Liver (tissue), 9 donors: ENCODE data around the gene SLC25A19. TPM values are rescaled to one million over a fixed set of nuclear protein-coding genes. Genes with fewer than 3 reads are reported as not detected.

Source experiments
- DNase-seq: peaks from one replicate; pipeline ENCODE4 v3.0.0-alpha.2; 2017; ENCODE audit warnings: low spot score
- H3K27ac ChIP-seq, 2 donors: one replicate each; pipeline ENCODE4 v1.7.0; 2013; ENCODE audit warnings: inconsistent platforms in 2 of 2, low read length in 2 of 2, control low read depth in 1 of 2, low read depth in 1 of 2, mild to moderate bottlenecking in 1 of 2
- H3K27me3 ChIP-seq, 4 donors: one replicate each; pipeline versions ENCODE4 v1.6.1 to v1.7.0; 2013; ENCODE audit warnings: low read length in 3 of 4, inconsistent platforms in 1 of 4, mild to moderate bottlenecking in 1 of 4, moderate library complexity in 1 of 4; ENCODE audit not compliant: control insufficient read depth in 4 of 4, insufficient read depth in 4 of 4
- H3K36me3 ChIP-seq, 4 donors: one replicate each; pipeline versions ENCODE4 v1.6.1 to v1.7.0; 2013; ENCODE audit warnings: low read length in 3 of 4, mild to moderate bottlenecking in 3 of 4, low read depth in 1 of 4, moderate library complexity in 1 of 4; ENCODE audit not compliant: control insufficient read depth in 4 of 4, insufficient read depth in 3 of 4
- H3K4me1 ChIP-seq, 4 donors: one replicate each; pipeline versions ENCODE4 v1.6.1 to v1.7.0; 2013; ENCODE audit warnings: low read length in 3 of 4, mild to moderate bottlenecking in 3 of 4, moderate library complexity in 1 of 4; ENCODE audit not compliant: control insufficient read depth in 4 of 4, insufficient read depth in 4 of 4
- H3K4me3 ChIP-seq, 3 donors: one replicate each; pipeline versions ENCODE4 v1.6.1 to v1.7.0; 2013; ENCODE audit warnings: low read length in 3 of 3, control low read depth in 1 of 3, low read depth in 1 of 3, mild to moderate bottlenecking in 1 of 3
- H3K9ac ChIP-seq, 2 donors: one replicate each; pipeline ENCODE4 v1.7.0; 2013; ENCODE audit warnings: low read length in 2 of 2, mild to moderate bottlenecking in 2 of 2, moderate library complexity in 2 of 2, control low read depth in 1 of 2, low read depth in 1 of 2
- H3K9me3 ChIP-seq, 4 donors: one replicate each; pipeline versions ENCODE4 v1.6.1 to v1.7.0; 2013; ENCODE audit warnings: low read length in 3 of 4; ENCODE audit not compliant: control insufficient read depth in 4 of 4
- CTCF ChIP-seq: fragments of 150-350 bp; IDR thresholded peaks from 2 replicates; pipeline ENCODE4 v1.5.1; 2017; ENCODE audit warnings: improper control_type of control experiment, low read depth, low read length; ENCODE audit not compliant: missing input control
- EGR1 ChIP-seq, 2 donors: IDR thresholded peaks; 2 replicates each; pipeline ENCODE4 v1.6.1; 2016 to 2018; ENCODE audit warnings: antibody characterized with exemption in 2 of 2, low read depth in 2 of 2
- FOXA1 ChIP-seq: IDR thresholded peaks from 2 replicates; pipeline ENCODE4 v1.6.1; 2016; ENCODE audit warnings: antibody characterized with exemption
- FOXA2 ChIP-seq: IDR thresholded peaks from 2 replicates; pipeline ENCODE4 v1.6.1; 2016; ENCODE audit warnings: antibody characterized with exemption
- GABPA ChIP-seq, 2 donors: IDR thresholded peaks in 1 of 2; conservative IDR thresholded peaks in 1 of 2; 2 replicates each; pipeline ENCODE4 v1.6.1; 2016; ENCODE audit warnings: antibody characterized with exemption in 2 of 2, mild to moderate bottlenecking in 1 of 2, moderate library complexity in 1 of 2
- HNF4G ChIP-seq: IDR thresholded peaks from 2 replicates; pipeline ENCODE4 v1.6.1; 2016; ENCODE audit warnings: antibody characterized with exemption
- JUND ChIP-seq, 2 donors: IDR thresholded peaks; 2 replicates each; pipeline ENCODE4 v1.6.1; 2016; ENCODE audit warnings: antibody characterized with exemption in 2 of 2
- NR2F2 ChIP-seq: IDR thresholded peaks from 2 replicates; pipeline ENCODE4 v1.6.1; 2016; ENCODE audit warnings: antibody characterized with exemption
- REST ChIP-seq: IDR thresholded peaks from 2 replicates; pipeline ENCODE4 v1.6.1; 2016; ENCODE audit warnings: antibody characterized with exemption, mild to moderate bottlenecking
- RXRA ChIP-seq, 2 donors: IDR thresholded peaks; 2 replicates each; pipeline ENCODE4 v1.6.1; 2017 to 2018; ENCODE audit warnings: antibody characterized with exemption in 2 of 2, mild to moderate bottlenecking in 1 of 2
- TAF1 ChIP-seq: conservative IDR thresholded peaks from 2 replicates; pipeline ENCODE4 v1.6.1; 2016; ENCODE audit warnings: antibody characterized with exemption, mild to moderate bottlenecking
- YY1 ChIP-seq: IDR thresholded peaks from 2 replicates; pipeline ENCODE4 v1.6.1; 2016; ENCODE audit warnings: antibody characterized with exemption, mild to moderate bottlenecking
- ZBTB33 ChIP-seq: IDR thresholded peaks from 2 replicates; pipeline ENCODE4 v1.6.1; 2016; ENCODE audit warnings: antibody characterized with exemption
- WGBS: extraction: QIAGEN DNeasy Blood & Tissue Kit; methylation state at CpG from one replicate; pipeline ENCODE4 v1.1.7; 2013; 5-methylcytosine and 5-hydroxymethylcytosine counted together
- polyA plus RNA-seq, 2 donors: library from polyadenylated mRNA; stranded (reverse) in 1 of 2; unstranded in 1 of 2; fragments of 200-250 nt in 1 of 2; fragments of >200 nt in 1 of 2; fragmentation: Nextera tagmentation in 1 of 2; extraction: Ambion mirVana in 1 of 2; gene quantifications; one replicate each; pipeline versions ENCODE4 v1.2.1 to v1.2.3, GENCODE V29; 2013 to 2015
- total RNA-seq, 2 donors: library from RNA; depleted of rRNA; stranded (reverse); fragments of >200 nt; gene quantifications; one replicate each; pipeline ENCODE4 v1.2.3, GENCODE V29; 2014
- TF ChIP-seq, protein P1 (sequence below): IDR thresholded peaks from 2 replicates; pipeline ENCODE4 v1.6.1; 2016; ENCODE audit warnings: antibody characterized with exemption
- TF ChIP-seq, protein P2 (sequence below): IDR thresholded peaks from 2 replicates; pipeline ENCODE4 v1.6.1; 2016; ENCODE audit warnings: antibody characterized with exemption
- donor health status: healthy.
- donor health status: healthy.
- donor health status: healthy.
- donor health status: healthy.
- donor health status: healthy.

Gene SLC25A19
- total and polyA plus RNA-seq, 4 donors: 4.7 to 9.5 (median 6.6) TPM

- no peak for DNase-seq
- TF ChIP-seq TAF1: no peak
- TF ChIP-seq RXRA (IDR thresholded peaks at IDR 0.05): no peak
- TF ChIP-seq, protein P1, sequence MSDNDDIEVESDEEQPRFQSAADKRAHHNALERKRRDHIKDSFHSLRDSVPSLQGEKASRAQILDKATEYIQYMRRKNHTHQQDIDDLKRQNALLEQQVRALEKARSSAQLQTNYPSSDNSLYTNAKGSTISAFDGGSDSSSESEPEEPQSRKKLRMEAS: no peak
- no peak for TF ChIP-seq EGR1 (IDR thresholded peaks at IDR 0.05; ENCODE audit: low read depth in 2 of 2)
- no peak for TF ChIP-seq NR2F2
- TF ChIP-seq CTCF: no peak
- TF ChIP-seq YY1: no peak
- TF ChIP-seq ZBTB33: no peak
- TF ChIP-seq FOXA2: no peak
- no peak for TF ChIP-seq REST
- TF ChIP-seq HNF4G: no peak
- TF ChIP-seq, protein P2, sequence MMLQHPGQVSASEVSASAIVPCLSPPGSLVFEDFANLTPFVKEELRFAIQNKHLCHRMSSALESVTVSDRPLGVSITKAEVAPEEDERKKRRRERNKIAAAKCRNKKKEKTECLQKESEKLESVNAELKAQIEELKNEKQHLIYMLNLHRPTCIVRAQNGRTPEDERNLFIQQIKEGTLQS: no peak
- no peak for TF ChIP-seq GABPA (IDR thresholded peaks at IDR 0.05 in 1 of 2, conservative IDR thresholded peaks at IDR 0.05 in 1 of 2)
- TF ChIP-seq FOXA1: no peak
- TF ChIP-seq JUND (IDR thresholded peaks at IDR 0.05): no peak
- H3K4me1 ChIP-seq: peaks cover 0 to 7% (median 3%) of the 10 kb centered on the region in 4 donors
- H3K9me3 ChIP-seq: no peaks in the 10 kb centered on the region
- H3K9ac ChIP-seq: no peak overlapping the region
- 91% methylated on average over 23 of the region's 23 CpGs for WGBS
- no peaks in the 10 kb centered on the region for H3K27me3 ChIP-seq
- H3K4me3 ChIP-seq: no peak overlapping the region
- H3K27ac ChIP-seq: no peak overlapping the region
- H3K36me3 ChIP-seq: peaks cover 16 to 84% (median 51%) of the 10 kb centered on the region in 4 donors
Measured at GRCh38 chr17:75239778-75240393, 49.3 kb downstream of the SLC25A19 start.

GRCh38 chr17:75239214-75239613 lies 50.0 kb downstream of the SLC25A19 start:
- Histone ChIP-seq H3K36me3 (peaks cover 17 to 84% (median 55%) of the 10 kb centered on the region in 4 donors), H3K27ac (no peak overlapping the region), H3K9me3 (no peaks in the 10 kb centered on the region), H3K9ac (no peak overlapping the region), H3K27me3 (no peaks in the 10 kb centered on the region), H3K4me1 (peaks cover 0 to 7% (median 3%) of the 10 kb centered on the region in 4 donors), H3K4me3 (no peak overlapping the region)
- DNase-seq: no peak
- 89% methylated on average over 12 of the region's 12 CpGs for WGBS
- TF ChIP-seq ZBTB33: no peak
- no peak for TF ChIP-seq NR2F2
- TF ChIP-seq JUND (IDR thresholded peaks at IDR 0.05): no peak
